GM12874 (cell line): ENCODE measurements around the gene MDH1.

Source experiments
- CTCF ChIP-seq: IDR thresholded peaks from 2 replicates; pipeline ENCODE4 v1.5.1; 2011; ENCODE audit warnings: low read depth, mild to moderate bottlenecking, control low read depth, low read length, moderate library complexity; ENCODE audit not compliant: insufficient read depth

MDH1 gene

GRCh38 chr2:63588385-63589147 is at the start of gene MDH1, which contains the start of gene WDPCP:
TSS of gene MDH1 (plus strand) at chr2:63588963. CDS start at chr2:63589044, 81 bp downstream.
TSS of gene WDPCP (minus strand) at chr2:63588477. CDS start at chr2:63588271, 206 bp downstream.
- no peak for TF ChIP-seq CTCF

- TF ChIP-seq CTCF = no peak
Measured at GRCh38 chr2:63539416-63540162, 49.2 kb upstream of the MDH1 start.

GRCh38 chr2:63544017-63544627 is 44.6 kb upstream of the MDH1 start:
- TF ChIP-seq CTCF = no peak

- no peak for TF ChIP-seq CTCF
Measured at GRCh38 chr2:63545023-63545422, 43.7 kb upstream of the MDH1 start.

- TF ChIP-seq CTCF = no peak
Measured at GRCh38 chr2:63553049-63553448, 35.7 kb upstream of the MDH1 start.

GRCh38 chr2:63555299-63555698 is 33.5 kb upstream of the MDH1 start:
- no peak for TF ChIP-seq CTCF

GRCh38 chr2:63555931-63556330 is 32.8 kb upstream of the MDH1 start:
- no peak for TF ChIP-seq CTCF
